Measurements from ENCODE around the gene RPSA. TPM values are rescaled to one million over a fixed set of nuclear protein-coding genes. Genes with fewer than 3 reads are reported as not detected.

RPSA gene
- total RNA-seq, 4 donors from 2014 or later = 744 to 1,023 (median 854) TPM

- Histone ChIP-seq H3K36me3 (peaks cover 0 to 4% (median 0%) of the 10 kb centered on the region in 3 donors), H3K27me3 (no peaks in the 10 kb centered on the region), H3K4me3 (peak overlapping the region; percentile 76 to 98 (median 85)), H3K27ac (peak overlapping the region in 3 of 4 donors; percentile 89 to 98 (median 93)), H3K9me3 (no peaks in the 10 kb centered on the region), H3K4me1 (peaks cover 0 to 26% (median 14%) of the 10 kb centered on the region in 4 donors)
- TF ChIP-seq POLR2A (IDR thresholded peaks at IDR 0.05) (no peak), CTCF (IDR thresholded peaks at IDR 0.05) (no peak), EP300 (IDR thresholded peaks at IDR 0.05) (no peak)
- no peak for DNase-seq (ENCODE audit: low spot score in 2 of 2)
- WGBS, 2 donors = 68 to 69% methylated on average over 14 of the region's 14 CpGs
Measured at GRCh38 chr3:39384665-39385000, 21.9 kb upstream of the RPSA start.

GRCh38 chr3:39385456-39386090, 20.9 kb upstream of the RPSA start:
- DNase-seq (ENCODE audit: low spot score in 2 of 2) = no peak
- Histone ChIP-seq H3K27me3 (no peaks in the 10 kb centered on the region), H3K9me3 (no peaks in the 10 kb centered on the region), H3K4me3 (no peak overlapping the region), H3K27ac (no peak overlapping the region), H3K4me1 (peaks cover 0 to 26% (median 14%) of the 10 kb centered on the region in 4 donors), H3K36me3 (peaks cover 0 to 13% (median 0%) of the 10 kb centered on the region in 3 donors)
- WGBS, 2 donors = 73 to 80% methylated on average over 9 of the region's 9 CpGs
- TF ChIP-seq EP300 (IDR thresholded peaks at IDR 0.05) = no peak
- TF ChIP-seq CTCF (IDR thresholded peaks at IDR 0.05) = no peak
- no peak for TF ChIP-seq POLR2A (IDR thresholded peaks at IDR 0.05)

GRCh38 chr3:39386318-39386717, 20.2 kb upstream of the RPSA start:
- Histone ChIP-seq H3K4me1 (peaks cover 0 to 26% (median 14%) of the 10 kb centered on the region in 4 donors), H3K9me3 (no peaks in the 10 kb centered on the region), H3K27me3 (no peaks in the 10 kb centered on the region), H3K27ac (no peak overlapping the region), H3K36me3 (peaks cover 0 to 21% (median 4%) of the 10 kb centered on the region in 3 donors), H3K4me3 (no peak overlapping the region)
- TF ChIP-seq CTCF (IDR thresholded peaks at IDR 0.05) = no peak
- TF ChIP-seq POLR2A (IDR thresholded peaks at IDR 0.05) = no peak
- TF ChIP-seq EP300 (IDR thresholded peaks at IDR 0.05) = no peak
- DNase-seq (ENCODE audit: low spot score in 2 of 2) = no peak
- WGBS, 2 donors = 77 to 78% methylated on average over 5 of the region's 5 CpGs

- TF ChIP-seq CTCF (IDR thresholded peaks at IDR 0.05) (no peak), POLR2A (IDR thresholded peaks at IDR 0.05) (no peak), EP300 (IDR thresholded peaks at IDR 0.05) (no peak)
- WGBS, 2 donors = 90 to 94% methylated on average over 1 of the region's 1 CpG
- H3K9me3 ChIP-seq = no peaks in the 10 kb centered on the region
- H3K27ac ChIP-seq = no peak overlapping the region
- peaks cover 0 to 33% (median 13%) of the 10 kb centered on the region in 3 donors for H3K36me3 ChIP-seq
- H3K4me3 ChIP-seq = no peak overlapping the region
- peaks cover 0 to 23% (median 14%) of the 10 kb centered on the region in 4 donors for H3K4me1 ChIP-seq
- H3K27me3 ChIP-seq = no peaks in the 10 kb centered on the region
- no peak for DNase-seq (ENCODE audit: low spot score in 2 of 2)
Measured at GRCh38 chr3:39387411-39387975, 19.0 kb upstream of the RPSA start.

GRCh38 chr3:39388153-39388552, 18.4 kb upstream of the RPSA start:
- Histone ChIP-seq H3K27me3 (no peaks in the 10 kb centered on the region), H3K36me3 (peaks cover 0 to 39% (median 13%) of the 10 kb centered on the region in 3 donors), H3K4me3 (no peak overlapping the region), H3K4me1 (peaks cover 0 to 21% (median 12%) of the 10 kb centered on the region in 4 donors), H3K27ac (no peak overlapping the region), H3K9me3 (no peaks in the 10 kb centered on the region)
- no peak for DNase-seq (ENCODE audit: low spot score in 2 of 2)
- TF ChIP-seq POLR2A (IDR thresholded peaks at IDR 0.05) (no peak), EP300 (IDR thresholded peaks at IDR 0.05) (no peak), CTCF (IDR thresholded peaks at IDR 0.05) (no peak)
- WGBS, 2 donors = 83 to 92% methylated on average over 2 of the region's 2 CpGs
